Measurements from ENCODE around the gene NKX2-4. TPM values are rescaled to one million over a fixed set of nuclear protein-coding genes. Genes with fewer than 3 reads are reported as not detected.
"Not testable (repeated sequence)": the region's sequence is repeated elsewhere in the genome, so short reads cannot be mapped to it uniquely, and the experiment has no call there.

NKX2-4 gene
- total RNA-seq, 1 donor from 2014 or later, result not detected

GRCh38 chr20:21421601-21422236 is 24.4 kb upstream of the NKX2-4 start:
- Histone ChIP-seq H2AFZ (ENCODE audit: low read depth, low read length) (no peak overlapping the region), H3K27me3 (ENCODE audit: insufficient read depth, low read length) (no peaks in the 10 kb centered on the region), H4K20me1 (ENCODE audit: insufficient read depth, low read length) (no peaks in the 10 kb centered on the region), H3K36me3 (ENCODE audit: insufficient read depth, low read length) (no peaks in the 10 kb centered on the region), H3K79me2 (ENCODE audit: insufficient read depth, low read length) (no peaks in the 10 kb centered on the region), H3K9ac (ENCODE audit: low read length) (no peak overlapping the region), H3K4me1 (ENCODE audit: insufficient read depth, low read length) (no peaks in the 10 kb centered on the region), H3K9me3 (ENCODE audit: insufficient read depth, low read depth, low read length) (peaks cover 9% of the 10 kb centered on the region), H3K4me3 (ENCODE audit: insufficient read depth, low read depth, low read length) (no peak overlapping the region), H3K4me2 (ENCODE audit: low read length) (no peak overlapping the region), H3K27ac (ENCODE audit: low read depth, low read length) (no peak overlapping the region)
- DNase-seq (ENCODE audit: low read depth), result no peak
- FAIRE-seq, result no peak
- Mint-ChIP-seq H3K9me3 (ENCODE audit: unreplicated experiment) (peaks cover 34% of the 10 kb centered on the region), H3K27me3 (ENCODE audit: low read depth, unreplicated experiment) (no peaks in the 10 kb centered on the region), H3K36me3 (ENCODE audit: low read depth, unreplicated experiment) (no peaks in the 10 kb centered on the region), H3K4me1 (ENCODE audit: low read depth, unreplicated experiment) (no peaks in the 10 kb centered on the region), H3K27ac (ENCODE audit: unreplicated experiment) (no peak overlapping the region), H3K4me3 (ENCODE audit: unreplicated experiment) (no peak overlapping the region)
- TF ChIP-seq CTCF (IDR thresholded peaks at IDR 0.05; ENCODE audit: insufficient read depth, low read depth, low read length), result no peak
- TF ChIP-seq EZH2 (IDR thresholded peaks at IDR 0.05; ENCODE audit: insufficient read depth, low read length), result no peak

DNA sequence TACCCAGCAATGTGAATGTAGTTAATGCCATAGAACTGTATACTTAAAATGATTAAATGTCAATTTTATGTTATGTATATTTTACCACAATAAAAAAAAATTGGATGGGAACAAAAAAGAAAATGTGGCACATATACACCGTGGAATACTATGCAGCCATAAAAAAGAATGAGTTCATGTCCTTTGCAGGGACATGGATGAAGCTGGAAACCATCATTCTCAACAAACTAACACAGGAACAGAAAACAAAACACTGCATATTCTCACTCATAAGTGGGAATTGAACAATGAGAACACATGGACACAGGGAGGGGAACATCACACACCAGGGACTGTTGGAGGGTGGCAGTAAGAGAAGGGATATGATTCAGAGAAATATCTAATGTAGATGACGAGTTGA is 21.8 kb upstream of the NKX2-4 start:
- not testable (repeated sequence) for H3K79me2 ChIP-seq (ENCODE audit: insufficient read depth, low read length); H3K9ac ChIP-seq (ENCODE audit: low read length); H3K27ac ChIP-seq (ENCODE audit: low read depth, low read length); H3K4me3 ChIP-seq (ENCODE audit: insufficient read depth, low read depth, low read length); FAIRE-seq; H3K4me1 ChIP-seq (ENCODE audit: insufficient read depth, low read length); DNase-seq (ENCODE audit: low read depth); H4K20me1 ChIP-seq (ENCODE audit: insufficient read depth, low read length); H3K27me3 ChIP-seq (ENCODE audit: insufficient read depth, low read length); H3K36me3 ChIP-seq (ENCODE audit: insufficient read depth, low read length); H3K27me3 Mint-ChIP-seq (ENCODE audit: low read depth, unreplicated experiment); H3K9me3 ChIP-seq (ENCODE audit: insufficient read depth, low read depth, low read length); H3K36me3 Mint-ChIP-seq (ENCODE audit: low read depth, unreplicated experiment); H3K4me3 Mint-ChIP-seq (ENCODE audit: unreplicated experiment); H3K4me2 ChIP-seq (ENCODE audit: low read length); H3K4me1 Mint-ChIP-seq (ENCODE audit: low read depth, unreplicated experiment); H2AFZ ChIP-seq (ENCODE audit: low read depth, low read length)
- H3K9me3 Mint-ChIP-seq (ENCODE audit: unreplicated experiment), result peaks cover 20% of the 10 kb centered on the region
- peak overlapping the region; percentile 50 for H3K27ac Mint-ChIP-seq (ENCODE audit: unreplicated experiment)

DNA sequence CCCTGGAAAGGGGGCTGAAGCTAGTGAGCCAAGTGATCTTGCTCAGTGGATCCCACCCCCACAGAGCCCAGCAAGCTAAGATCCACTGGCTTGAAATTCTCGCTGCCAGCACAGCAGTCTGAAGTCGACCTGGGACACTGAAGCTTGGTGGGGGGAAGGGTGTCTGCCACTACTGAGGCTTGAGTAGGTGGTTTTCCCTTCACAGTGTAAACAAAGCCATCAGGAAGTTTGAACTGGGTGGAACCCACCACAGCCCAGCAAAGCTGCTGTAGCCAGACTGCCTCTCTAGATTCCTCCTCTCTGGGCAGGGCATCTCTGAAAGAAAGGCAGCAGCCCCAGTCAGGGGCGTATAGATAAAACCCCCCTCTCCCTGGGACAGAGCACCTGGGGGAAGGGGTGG is 16.7 kb upstream of the NKX2-4 start:
- H3K27ac ChIP-seq (ENCODE audit: low read depth, low read length); H3K9me3 ChIP-seq (ENCODE audit: insufficient read depth, low read depth, low read length); H2AFZ ChIP-seq (ENCODE audit: low read depth, low read length); DNase-seq (ENCODE audit: low read depth); H3K9ac ChIP-seq (ENCODE audit: low read length); H3K27me3 Mint-ChIP-seq (ENCODE audit: low read depth, unreplicated experiment); H3K27ac Mint-ChIP-seq (ENCODE audit: unreplicated experiment); FAIRE-seq; H3K4me2 ChIP-seq (ENCODE audit: low read length); H3K4me1 Mint-ChIP-seq (ENCODE audit: low read depth, unreplicated experiment); H3K4me1 ChIP-seq (ENCODE audit: insufficient read depth, low read length); H4K20me1 ChIP-seq (ENCODE audit: insufficient read depth, low read length); H3K36me3 Mint-ChIP-seq (ENCODE audit: low read depth, unreplicated experiment); H3K4me3 ChIP-seq (ENCODE audit: insufficient read depth, low read depth, low read length); H3K4me3 Mint-ChIP-seq (ENCODE audit: unreplicated experiment); H3K27me3 ChIP-seq (ENCODE audit: insufficient read depth, low read length); H3K36me3 ChIP-seq (ENCODE audit: insufficient read depth, low read length); H3K79me2 ChIP-seq (ENCODE audit: insufficient read depth, low read length): not testable (repeated sequence)
- H3K9me3 Mint-ChIP-seq (ENCODE audit: unreplicated experiment), result peaks cover 19% of the 10 kb centered on the region

All from astrocyte (in vitro differentiated cells and primary cell).